Neural progenitor cell (in vitro differentiated cells): ENCODE results near the gene SHROOM3.

Experiments used
- CTCF ChIP-seq: fragments of 200-600 bp; sonication (generic); IDR thresholded peaks from 2 replicates; pipeline ENCODE4 v1.5.1; 2017; ENCODE audit warnings: antibody characterized with exemption, mild to moderate bottlenecking
- EZH2phosphoT487 ChIP-seq: fragments of 200-600 bp; sonication (generic); IDR thresholded peaks from 2 replicates; pipeline ENCODE4 v1.6.1; 2017; ENCODE audit warnings: antibody characterized with exemption

- TF ChIP-seq CTCF (no peak), EZH2phosphoT487 (no peak)
Measured at GRCh38 chr4:76767983-76768382, 333.0 kb downstream of the SHROOM3 start.
